Activated CD4-positive, alpha-beta T cell treated with anti-CD3 and anti-CD28 coated beads for 36 hours (primary cell): ENCODE measurements around the gene IKZF3. TPM values are rescaled to one million over a fixed set of nuclear protein-coding genes. Genes with fewer than 3 reads are reported as not detected.
"Not testable (repeated sequence)": the region's sequence is repeated elsewhere in the genome, so short reads cannot be mapped to it uniquely, and the experiment has no call there.

Experiments
- ATAC-seq: fragments of 200-7000 bp; cut with Tn5 transposase; one replicate; pipeline ENCODE4 v1.10.0; 2021; ENCODE audit warnings: mild to moderate bottlenecking, moderate library complexity
- CTCF ChIA-PET: fragments of 350-600 bp; sonication (Branson Sonifier 250); formaldehyde crosslinking; loops from one replicate; lab custom pipeline; 2021; ENCODE audit warnings: antibody characterized with exemption; lab: Charles Lee
- POLR2A ChIA-PET: fragments of 350-600 bp; sonication (Branson Sonifier 250); formaldehyde crosslinking; loops from one replicate; lab custom pipeline; 2021; ENCODE audit warnings: antibody characterized with exemption, inconsistent platforms; lab: Charles Lee
- DNase-seq: peaks from one replicate; pipeline ENCODE4 v3.0.0-alpha.2; 2020
- H3K27ac Mint-ChIP-seq: one replicate; pipeline ENCODE4 v1.8.0; 2021; ENCODE audit warnings: mixed read lengths
- H3K27me3 Mint-ChIP-seq: one replicate; pipeline ENCODE4 v1.8.0; 2021; ENCODE audit warnings: mixed read lengths
- H3K36me3 Mint-ChIP-seq: one replicate; pipeline ENCODE4 v1.8.0; 2021; ENCODE audit warnings: low read depth, mixed read lengths
- H3K4me1 Mint-ChIP-seq: one replicate; pipeline ENCODE4 v1.8.0; 2021; ENCODE audit warnings: mixed read lengths
- H3K4me3 Mint-ChIP-seq: one replicate; pipeline ENCODE4 v1.8.0; 2021; ENCODE audit warnings: mild to moderate bottlenecking, moderate library complexity, mixed read lengths
- H3K9me3 Mint-ChIP-seq: one replicate; pipeline ENCODE4 v1.8.0; 2021; ENCODE audit warnings: low read depth, mixed read lengths
- intact Hi-C, 2 experiments: fragments of 100-400 bp; cut with DNase I in 1 of 2; cut with micrococcal nuclease in 1 of 2; formaldehyde crosslinking; loops; one replicate each; pipeline versions ENCODE4 v1.14.2 to v1.15.1; 2022 to 2024; cut with DNase I, micrococcal nuclease
- total RNA-seq, 2 experiments: library from RNA; stranded (reverse); gene quantifications; one replicate each; pipeline ENCODE4 v1.2.3, GENCODE V29; 2021

The IKZF3 gene
- total RNA-seq, 2 experiments from 2014 or later: 37.6 to 50.4 TPM

- Mint-ChIP-seq H3K36me3 (peaks cover 12% of the 10 kb centered on the region), H3K9me3 (no peaks in the 10 kb centered on the region), H3K4me3 (no peak overlapping the region), H3K27me3 (no peaks in the 10 kb centered on the region), H3K4me1 (peaks cover 15% of the 10 kb centered on the region), H3K27ac (no peak overlapping the region)
- DNase-seq (no peak), ATAC-seq (no peak)
- ChIA-PET CTCF (interaction anchor here (0.6 to 5.1 kb wide), 6 partner anchors 19 to 410 kb away, joined by 3 to 24 read pairs (median 3); partner anchors contain the start of gene PGAP3), POLR2A (interaction anchor here (0.7 kb wide), 1 partner anchor 86 kb away, joined by 3 read pairs; no protein-coding TSS in a partner anchor)
- intact Hi-C loops: loop anchor here in 1 of 2 experiments (5.0 kb wide), 1 partner anchor 45 kb away; the partner anchor contains the start of gene PGAP3
These were observed 131.5 kb downstream of the IKZF3 start for GRCh38 chr17:39732586-39732985.

GRCh38 chr17:39730095-39730921 lies 133.8 kb downstream of the IKZF3 start, which contains the start of gene MIEN1:
MIEN1 (minus strand) TSS chr17:39730532; CDS start chr17:39730495, 37 bp downstream.
- Mint-ChIP-seq H3K9me3 (no peaks in the 10 kb centered on the region), H3K4me1 (peaks cover 15% of the 10 kb centered on the region), H3K27me3 (no peaks in the 10 kb centered on the region), H3K4me3 (peak within 1 kb of the TSS; percentile 90), H3K36me3 (peaks cover 15% of the 10 kb centered on the region), H3K27ac (peak within 1 kb of the TSS; percentile 88)
- POLR2A ChIA-PET: interaction anchor here (0.5 to 1.4 kb wide), 8 partner anchors 18 to 524 kb away, joined by 3 to 4 read pairs (median 3); partner anchors contain the start of genes LRRC3C and ORMDL3
- peak; percentile 97 for DNase-seq
- peak; percentile 92 for ATAC-seq
- CTCF ChIA-PET: interaction anchor here (0.6 to 5.1 kb wide), 27 partner anchors 9 to 253 kb away, joined by 3 to 24 read pairs (median 4); partner anchors contain the start of genes PGAP3, PNMT and PSMD3
- intact Hi-C loops: loop anchor here (1.0 to 5.0 kb wide), 11 partner anchors 24 to 410 kb away; partner anchors contain the start of genes PGAP3 (in 2 of the 2), CASC3 (in 1 of the 2), LRRC3C (in 1 of the 2) and ORMDL3 (in 1 of the 2)

- Mint-ChIP-seq H3K27ac (peak overlapping the region; percentile 88), H3K27me3 (no peaks in the 10 kb centered on the region), H3K9me3 (no peaks in the 10 kb centered on the region), H3K36me3 (peaks cover 17% of the 10 kb centered on the region), H3K4me3 (peak overlapping the region; percentile 90), H3K4me1 (peaks cover 15% of the 10 kb centered on the region)
- ATAC-seq (no peak), DNase-seq (no peak)
- intact Hi-C loops: no loop called here
- POLR2A ChIA-PET: interaction anchor here (0.5 to 1.4 kb wide), 5 partner anchors 41 to 148 kb away, joined by 3 to 4 read pairs (median 3); no protein-coding TSS in a partner anchor
- CTCF ChIA-PET: interaction anchor here (0.6 to 5.1 kb wide), 17 partner anchors 20 to 298 kb away, joined by 3 to 24 read pairs (median 3); partner anchors contain the start of genes PGAP3 and PNMT
These were observed 134.7 kb downstream of the IKZF3 start for GRCh38 chr17:39729280-39729851.

GRCh38 chr17:39727556-39727955 lies 136.6 kb downstream of the IKZF3 start:
- ChIA-PET CTCF (interaction anchor here (5.1 kb wide), 1 partner anchor 105 kb away, joined by 24 read pairs; no protein-coding TSS in a partner anchor), POLR2A (no interaction called here)
- no peak overlapping the region for H3K4me3 Mint-ChIP-seq
- peaks cover 17% of the 10 kb centered on the region for H3K36me3 Mint-ChIP-seq
- DNase-seq: no peak
- intact Hi-C loops: no loop called here
- ATAC-seq: no peak
- H3K27me3 Mint-ChIP-seq: no peaks in the 10 kb centered on the region
- H3K27ac Mint-ChIP-seq: no peak overlapping the region
- peaks cover 15% of the 10 kb centered on the region for H3K4me1 Mint-ChIP-seq
- H3K9me3 Mint-ChIP-seq: no peaks in the 10 kb centered on the region

DNA sequence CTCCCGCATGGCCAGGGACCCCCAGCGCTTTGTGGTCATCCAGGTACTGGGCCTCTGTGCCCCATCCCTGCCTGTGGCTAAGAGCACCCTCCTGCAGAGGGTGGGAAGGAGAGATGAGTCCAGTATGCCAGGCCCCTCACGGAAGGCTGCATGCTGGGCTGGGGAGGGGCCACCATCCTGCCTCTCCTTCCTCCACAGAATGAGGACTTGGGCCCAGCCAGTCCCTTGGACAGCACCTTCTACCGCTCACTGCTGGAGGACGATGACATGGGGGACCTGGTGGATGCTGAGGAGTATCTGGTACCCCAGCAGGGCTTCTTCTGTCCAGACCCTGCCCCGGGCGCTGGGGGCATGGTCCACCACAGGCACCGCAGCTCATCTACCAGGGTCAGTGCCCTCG lies 137.5 kb downstream of the IKZF3 start:
- Mint-ChIP-seq H3K4me3 (no peak overlapping the region), H3K27me3 (no peaks in the 10 kb centered on the region), H3K9me3 (no peaks in the 10 kb centered on the region), H3K36me3 (peaks cover 17% of the 10 kb centered on the region), H3K27ac (no peak overlapping the region), H3K4me1 (peaks cover 15% of the 10 kb centered on the region)
- intact Hi-C loops: no loop called here
- POLR2A ChIA-PET: interaction anchor here (0.6 kb wide), 1 partner anchor 18 kb away, joined by 3 read pairs; no protein-coding TSS in a partner anchor
- CTCF ChIA-PET: interaction anchor here (0.6 kb wide), 1 partner anchor 14 kb away, joined by 3 read pairs; no protein-coding TSS in a partner anchor
- ATAC-seq: no peak
- DNase-seq: no peak

DNA sequence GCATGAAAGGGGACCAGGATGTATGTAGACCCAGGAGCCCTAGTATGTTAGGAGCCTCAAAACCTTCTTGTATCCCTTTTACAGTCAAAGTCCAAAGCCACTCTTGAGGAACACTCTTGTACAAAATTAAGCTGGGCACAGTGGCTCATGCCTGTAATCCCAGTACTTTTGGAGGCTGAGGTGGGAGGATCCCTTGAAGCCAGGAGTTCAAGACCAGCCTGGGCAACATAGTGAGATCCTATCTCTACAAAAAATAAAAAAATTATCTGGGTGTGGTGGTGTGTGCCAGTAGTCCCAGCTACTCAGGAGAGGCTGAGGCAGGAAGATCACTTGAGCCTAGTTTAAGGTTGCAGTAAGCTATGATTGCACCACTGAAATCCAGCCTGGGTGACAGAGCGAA lies 138.2 kb downstream of the IKZF3 start:
- H3K27ac Mint-ChIP-seq, intact Hi-C loops, DNase-seq, H3K9me3 Mint-ChIP-seq, ATAC-seq, H3K4me3 Mint-ChIP-seq, H3K27me3 Mint-ChIP-seq: not testable (repeated sequence)
- Mint-ChIP-seq H3K4me1 (peaks cover 15% of the 10 kb centered on the region), H3K36me3 (peaks cover 17% of the 10 kb centered on the region)
- POLR2A ChIA-PET: interaction anchor here (0.7 kb wide), 1 partner anchor 23 kb away, joined by 4 read pairs; no protein-coding TSS in a partner anchor
- CTCF ChIA-PET: interaction anchor here (0.6 to 1.0 kb wide), 2 partner anchors 14 to 80 kb away, joined by 3 read pairs; no protein-coding TSS in a partner anchor

GRCh38 chr17:39724731-39725130 lies 139.4 kb downstream of the IKZF3 start:
- ATAC-seq (no peak), DNase-seq (no peak)
- Mint-ChIP-seq H3K4me3 (no peak overlapping the region), H3K9me3 (no peaks in the 10 kb centered on the region), H3K27ac (no peak overlapping the region), H3K27me3 (no peaks in the 10 kb centered on the region), H3K36me3 (peaks cover 14% of the 10 kb centered on the region), H3K4me1 (peaks cover 12% of the 10 kb centered on the region)
- intact Hi-C loops: no loop called here
- POLR2A ChIA-PET: interaction anchor here (0.5 kb wide), 1 partner anchor 142 kb away, joined by 3 read pairs; no protein-coding TSS in a partner anchor
- CTCF ChIA-PET: no interaction called here

GRCh38 chr17:39722965-39723848 lies 140.9 kb downstream of the IKZF3 start:
- POLR2A ChIA-PET: interaction anchor here (0.5 kb wide), 1 partner anchor 34 kb away, joined by 4 read pairs; no protein-coding TSS in a partner anchor
- Mint-ChIP-seq H3K4me3 (no peak overlapping the region), H3K27me3 (no peaks in the 10 kb centered on the region), H3K27ac (no peak overlapping the region), H3K9me3 (no peaks in the 10 kb centered on the region), H3K4me1 (no peaks in the 10 kb centered on the region), H3K36me3 (peaks cover 5% of the 10 kb centered on the region)
- CTCF ChIA-PET: no interaction called here
- ATAC-seq: peak; percentile 72
- peak; percentile 28 for DNase-seq
- intact Hi-C loops: no loop called here

DNA sequence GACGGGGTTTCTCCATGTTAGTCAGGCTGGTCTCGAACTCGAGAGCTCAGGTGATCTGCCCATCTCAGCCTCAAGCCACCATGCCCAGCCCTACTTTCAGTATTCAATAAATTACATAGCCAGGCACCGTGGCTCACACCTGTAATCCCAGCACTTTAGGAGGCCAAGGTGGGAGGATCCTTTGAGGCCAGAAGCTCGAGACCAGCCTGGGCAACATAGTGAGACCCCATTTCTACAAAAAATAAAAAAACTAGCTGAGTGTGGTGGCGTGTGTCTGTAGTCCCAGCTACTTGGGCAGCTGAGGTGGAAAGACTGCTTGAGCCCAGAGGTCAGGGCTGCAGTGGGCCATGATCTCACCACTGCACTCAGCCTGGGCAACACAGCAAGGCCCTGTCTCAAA lies 142.0 kb downstream of the IKZF3 start:
- Mint-ChIP-seq H3K9me3 (no peaks in the 10 kb centered on the region), H3K27me3 (no peaks in the 10 kb centered on the region), H3K36me3 (peaks cover 5% of the 10 kb centered on the region), H3K4me3 (no peak overlapping the region), H3K4me1 (no peaks in the 10 kb centered on the region), H3K27ac (no peak overlapping the region)
- intact Hi-C loops: no loop called here
- POLR2A ChIA-PET: no interaction called here
- ATAC-seq (no peak), DNase-seq (no peak)
- CTCF ChIA-PET: no interaction called here
